DLD1 (cell line): ENCODE results near the gene NKX2-1.
"Not testable (repeated sequence)": the region's sequence is repeated elsewhere in the genome, so short reads cannot be mapped to it uniquely, and the experiment has no call there.

Experiments used
- in situ Hi-C: cut with HindIII; loops from 2 replicates; pipeline ENCODE4 v1.10.0; 2017; ENCODE audit warnings: low sequenced_read_pairs

NKX2-1 gene

DNA sequence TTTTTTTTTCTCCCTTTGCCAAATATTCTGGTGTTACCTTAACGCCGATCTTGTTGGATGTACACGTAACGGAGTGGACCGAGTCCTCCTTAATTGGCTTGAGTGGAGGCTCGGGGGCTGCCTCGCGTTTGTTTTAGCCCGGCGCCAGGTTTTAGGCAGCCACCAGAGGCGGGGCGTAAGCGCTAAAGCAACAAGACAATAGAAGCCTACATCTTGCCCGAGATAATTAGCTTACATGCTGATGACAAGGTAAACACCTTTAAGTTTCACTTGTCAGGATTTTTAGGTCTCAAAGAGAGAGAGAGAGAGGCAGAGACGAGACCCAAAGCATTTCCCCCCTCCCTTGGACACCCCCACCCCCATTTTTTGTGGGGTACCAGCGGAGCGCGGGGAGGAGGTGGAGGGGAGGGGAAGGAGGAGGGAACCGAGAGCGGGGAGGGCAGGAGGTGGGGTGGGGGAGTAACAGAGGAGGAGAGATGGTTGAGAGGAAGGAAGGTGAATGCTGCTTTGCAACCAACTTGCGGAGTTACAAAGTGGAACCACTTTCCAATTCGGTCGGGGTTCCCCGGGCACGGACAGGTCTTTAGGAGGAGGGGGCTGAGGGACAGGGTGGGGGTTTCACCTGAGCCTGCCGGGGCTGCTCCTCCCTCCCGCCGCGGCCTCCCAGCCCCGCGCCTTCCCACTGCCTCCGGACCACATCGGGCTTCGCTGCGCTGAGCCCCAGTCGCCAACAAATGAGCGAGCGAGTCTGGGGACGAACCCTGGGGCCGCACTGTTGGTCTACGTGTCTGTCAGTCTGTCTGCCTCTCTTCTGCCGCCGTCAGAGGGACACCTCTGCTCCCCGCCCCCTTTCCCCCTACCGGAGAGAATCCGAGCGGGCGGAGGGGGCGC lies at the start of gene NKX2-1:
Gene NKX2-1 (minus strand): TSS at position 802 of the 891 bp plus-strand sequence. CDS start 103 bp downstream, at position 699.
- in situ Hi-C loops = no loop called here

GRCh38 chr14:36556811-36557433 lies 36.9 kb upstream of the NKX2-1 start:
- in situ Hi-C loops = no loop called here

DNA sequence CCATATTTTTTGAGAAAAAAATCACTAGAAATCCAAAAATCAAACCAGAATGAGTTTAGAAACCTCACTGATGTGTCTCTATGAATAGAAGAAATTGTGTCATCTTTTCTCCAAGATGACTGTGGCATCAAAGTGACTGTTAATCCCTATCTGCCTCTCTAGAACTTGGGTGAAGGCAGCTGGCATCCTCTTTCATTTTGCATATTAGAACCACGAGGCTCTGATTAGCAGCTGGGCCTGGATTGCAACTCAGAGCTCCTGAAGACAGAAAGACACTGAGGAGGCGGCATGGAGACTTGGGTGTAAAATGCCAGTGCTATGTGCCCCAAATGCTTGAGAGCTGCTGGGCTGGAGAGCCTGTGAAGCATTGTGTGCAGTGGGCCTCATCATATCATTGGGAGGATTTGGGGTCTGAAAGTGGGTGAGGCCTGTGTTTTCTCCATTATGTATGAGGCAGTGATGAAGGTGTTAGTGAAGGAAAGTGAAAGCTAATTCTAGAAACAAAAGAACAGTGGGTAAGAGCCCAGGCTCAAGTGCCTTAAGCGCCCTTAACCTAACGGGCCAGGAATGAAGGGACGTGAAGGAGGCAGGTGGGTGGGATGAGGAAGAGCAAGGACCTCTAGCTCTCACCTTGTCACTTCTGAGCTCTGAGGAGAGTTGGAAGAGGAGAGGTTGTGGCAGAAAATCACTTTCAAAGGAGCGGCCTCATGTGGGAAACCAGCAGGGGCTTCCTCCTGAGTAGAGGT lies 36.1 kb upstream of the NKX2-1 start:
- in situ Hi-C loops = no loop called here

DNA sequence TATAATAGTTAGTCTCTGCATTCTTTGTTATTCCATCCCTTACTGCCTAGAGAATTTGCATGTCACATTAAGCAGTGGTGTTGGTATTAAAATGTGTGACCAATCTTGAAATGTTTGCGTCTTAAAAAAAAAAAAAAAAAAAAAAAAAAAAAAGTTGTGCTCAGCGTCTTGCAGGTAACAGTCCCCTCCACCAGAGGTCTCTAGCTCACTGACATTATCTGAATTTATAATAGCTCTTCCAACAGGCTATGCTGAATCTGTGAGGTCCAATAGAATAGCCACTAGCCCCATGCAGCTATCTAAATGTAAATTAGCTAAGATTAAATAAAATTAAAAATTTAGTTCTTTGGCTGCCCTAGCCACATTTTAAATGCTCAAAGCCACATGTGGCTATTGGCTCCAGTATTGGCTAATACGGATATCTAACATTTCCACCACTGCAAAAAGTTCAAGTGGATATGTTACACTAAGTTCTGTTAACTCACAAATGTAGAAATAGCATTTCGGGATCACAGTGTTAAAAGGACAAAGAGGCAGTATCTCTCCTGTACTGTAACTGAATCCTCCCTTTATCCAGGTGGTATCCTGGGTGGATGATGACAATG lies 33.7 kb upstream of the NKX2-1 start:
- in situ Hi-C loops = no loop called here

DNA sequence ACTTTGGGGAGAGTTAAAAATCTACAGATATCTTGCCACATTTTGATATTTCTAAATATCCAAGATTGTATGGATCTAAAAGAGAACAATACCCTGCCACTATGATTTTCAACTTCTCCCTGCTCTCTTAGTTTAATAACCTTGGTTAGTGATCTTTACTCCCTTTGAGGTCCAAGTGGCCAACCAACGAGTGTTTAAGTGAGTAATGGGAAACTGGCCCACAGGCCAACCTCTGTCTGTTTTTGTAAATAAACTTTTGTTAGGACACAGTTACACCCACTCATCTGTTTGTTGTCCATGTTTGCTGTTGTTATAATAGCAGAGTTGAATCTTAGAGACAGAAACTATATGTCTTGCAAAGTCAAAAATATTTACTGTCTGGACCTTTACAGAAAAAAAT lies 30.9 kb upstream of the NKX2-1 start:
- in situ Hi-C loops = no loop called here

DNA sequence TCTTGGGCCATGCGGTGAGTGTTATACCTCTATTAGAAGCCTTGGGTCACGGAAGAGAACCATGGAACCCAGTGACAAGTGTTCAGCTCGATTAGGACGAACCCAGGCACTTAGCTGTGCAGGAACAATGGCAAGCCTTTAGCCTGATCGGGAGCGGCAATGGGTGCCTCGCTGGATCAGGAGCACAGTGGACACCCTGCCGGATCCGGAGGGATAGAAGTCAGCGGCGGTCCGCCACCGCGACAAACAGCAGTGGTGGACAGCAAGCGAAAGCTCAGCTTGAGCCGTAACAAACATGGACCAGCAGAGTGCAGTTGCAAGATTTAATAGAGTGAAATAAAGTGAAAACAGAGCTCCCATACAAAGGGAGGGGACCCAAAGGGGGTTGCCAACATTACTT lies 24.2 kb upstream of the NKX2-1 start:
- in situ Hi-C loops = not testable (repeated sequence)

GRCh38 chr14:36538051-36538450 lies 18.0 kb upstream of the NKX2-1 start:
- in situ Hi-C loops = no loop called here

- in situ Hi-C loops = no loop called here
Measured at GRCh38 chr14:36529062-36529461, 9.0 kb upstream of the NKX2-1 start.

- in situ Hi-C loops = no loop called here
Measured at GRCh38 chr14:36525746-36526099, 5.7 kb upstream of the NKX2-1 start.

GRCh38 chr14:36524874-36525745 lies 5.1 kb upstream of the NKX2-1 start:
- in situ Hi-C loops = no loop called here

GRCh38 chr14:36524220-36524837 lies 4.3 kb upstream of the NKX2-1 start:
- in situ Hi-C loops = no loop called here

DNA sequence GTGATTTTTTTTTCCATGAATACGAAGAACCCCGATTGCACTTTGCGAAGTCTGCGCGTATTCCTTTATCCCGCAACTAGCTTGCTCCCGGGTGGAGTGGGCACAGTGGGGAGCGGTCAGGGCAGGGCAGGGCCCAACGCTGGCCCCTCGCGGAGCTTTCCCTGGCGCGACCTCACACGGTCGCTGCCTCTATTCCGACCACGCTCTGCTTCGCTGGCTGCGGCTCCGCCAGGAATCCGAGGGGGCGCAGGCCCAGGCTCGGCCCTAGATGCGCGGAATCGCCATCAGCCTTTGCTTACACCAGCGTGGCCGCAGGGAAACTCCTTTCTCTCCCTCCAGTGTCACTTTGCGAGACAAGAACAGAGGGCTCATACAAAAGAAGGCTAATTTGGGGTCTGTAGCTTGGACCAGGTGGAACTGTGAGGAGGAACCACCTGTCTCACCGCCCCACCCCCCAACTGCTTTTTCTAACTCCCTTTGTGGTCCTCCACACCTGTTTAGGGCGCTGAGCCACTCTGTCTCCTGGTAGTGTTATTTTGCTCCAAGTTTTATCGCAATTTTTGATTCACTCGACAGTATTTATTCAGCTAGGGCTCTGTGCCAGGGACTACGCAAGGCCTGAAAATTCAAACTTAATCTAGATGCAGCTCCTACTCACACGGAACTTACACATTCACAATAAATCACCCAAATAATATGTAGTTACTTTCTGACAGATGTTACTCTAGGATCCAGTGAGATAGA lies 3.1 kb upstream of the NKX2-1 start:
- in situ Hi-C loops = no loop called here

- in situ Hi-C loops = no loop called here
Measured at GRCh38 chr14:36522347-36522971, 2.4 kb upstream of the NKX2-1 start.

DNA sequence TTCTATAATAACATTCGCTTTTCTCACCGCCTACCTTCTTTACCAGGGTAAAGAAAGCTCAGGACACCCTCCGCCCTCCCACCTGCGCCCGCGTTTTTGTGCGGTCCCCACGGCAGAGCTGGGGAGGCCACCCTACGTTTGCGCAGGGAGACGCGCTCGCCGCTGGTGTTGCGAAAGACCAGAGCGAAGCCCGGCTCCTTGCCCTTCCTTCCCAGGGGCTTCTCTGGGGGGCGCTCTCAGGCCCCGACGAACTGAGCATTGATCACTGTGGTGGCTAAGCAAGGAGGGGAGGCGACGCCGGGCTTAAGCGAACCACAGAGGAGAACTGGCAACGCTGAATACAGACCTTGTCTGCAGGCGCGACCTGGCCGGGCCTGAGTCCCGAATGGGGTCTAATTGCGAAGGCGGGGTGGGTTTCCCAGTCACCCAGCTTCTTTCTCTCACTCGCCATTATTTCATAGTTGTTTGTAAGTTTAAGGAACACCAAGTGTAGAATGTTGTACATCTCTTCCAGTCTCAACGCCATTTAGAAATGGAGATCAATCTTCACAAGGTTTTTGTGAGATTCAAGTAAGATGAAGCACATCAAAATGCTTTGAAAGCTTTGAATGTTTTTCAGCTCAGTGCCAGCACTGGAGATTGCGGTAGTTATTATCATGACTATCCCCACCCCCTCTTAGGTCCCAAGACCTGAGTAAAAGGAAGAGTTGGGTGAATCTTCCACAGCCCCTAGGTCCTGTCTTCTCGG lies 1.7 kb upstream of the NKX2-1 start:
- in situ Hi-C loops = no loop called here

DNA sequence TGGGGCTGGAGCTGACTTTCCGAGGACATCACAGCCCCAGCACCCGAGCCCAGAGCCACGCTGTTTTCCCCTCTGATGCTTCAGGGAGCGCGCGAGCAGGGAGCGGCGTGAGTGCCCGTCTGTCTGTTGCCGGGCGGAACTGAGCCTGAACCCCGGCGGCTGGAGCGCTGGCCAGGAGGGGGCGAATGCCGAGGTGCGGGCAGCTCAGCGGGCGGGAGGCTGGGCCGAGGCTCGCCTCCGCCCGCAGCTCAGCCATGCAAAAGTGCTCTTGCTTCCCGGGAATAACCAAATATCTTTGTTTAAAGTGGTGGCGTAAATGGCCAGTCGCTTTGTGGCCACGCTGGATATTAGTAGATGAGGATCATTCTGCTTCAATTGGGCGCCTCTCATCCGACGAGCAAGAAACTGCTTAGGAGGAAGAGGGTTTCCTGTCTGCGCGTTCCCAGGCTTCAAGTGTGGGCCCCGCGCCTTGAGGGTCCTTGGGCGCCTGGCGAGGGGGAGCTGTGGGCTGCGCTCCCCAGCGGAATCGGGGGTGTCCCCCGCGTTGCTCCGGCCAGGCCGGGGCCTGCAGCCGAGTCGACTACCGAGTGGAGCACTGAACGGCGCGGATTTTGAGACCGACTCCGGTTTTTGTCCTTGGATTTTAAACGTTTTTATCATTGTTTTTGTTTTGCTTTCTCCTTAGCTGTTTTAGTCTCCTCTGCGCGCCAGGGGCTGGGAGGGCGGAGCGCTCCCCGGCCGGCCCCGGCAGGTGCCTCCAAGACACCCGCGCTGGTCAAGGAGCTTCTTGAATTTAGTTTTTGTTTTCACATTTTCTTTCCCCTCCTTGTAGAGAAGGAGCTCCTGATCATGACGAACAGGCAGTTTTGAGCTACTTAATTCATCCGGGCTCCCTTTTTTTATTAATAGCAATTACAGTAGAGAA lies 831 bp upstream of the NKX2-1 start:
- in situ Hi-C loops = no loop called here

DNA sequence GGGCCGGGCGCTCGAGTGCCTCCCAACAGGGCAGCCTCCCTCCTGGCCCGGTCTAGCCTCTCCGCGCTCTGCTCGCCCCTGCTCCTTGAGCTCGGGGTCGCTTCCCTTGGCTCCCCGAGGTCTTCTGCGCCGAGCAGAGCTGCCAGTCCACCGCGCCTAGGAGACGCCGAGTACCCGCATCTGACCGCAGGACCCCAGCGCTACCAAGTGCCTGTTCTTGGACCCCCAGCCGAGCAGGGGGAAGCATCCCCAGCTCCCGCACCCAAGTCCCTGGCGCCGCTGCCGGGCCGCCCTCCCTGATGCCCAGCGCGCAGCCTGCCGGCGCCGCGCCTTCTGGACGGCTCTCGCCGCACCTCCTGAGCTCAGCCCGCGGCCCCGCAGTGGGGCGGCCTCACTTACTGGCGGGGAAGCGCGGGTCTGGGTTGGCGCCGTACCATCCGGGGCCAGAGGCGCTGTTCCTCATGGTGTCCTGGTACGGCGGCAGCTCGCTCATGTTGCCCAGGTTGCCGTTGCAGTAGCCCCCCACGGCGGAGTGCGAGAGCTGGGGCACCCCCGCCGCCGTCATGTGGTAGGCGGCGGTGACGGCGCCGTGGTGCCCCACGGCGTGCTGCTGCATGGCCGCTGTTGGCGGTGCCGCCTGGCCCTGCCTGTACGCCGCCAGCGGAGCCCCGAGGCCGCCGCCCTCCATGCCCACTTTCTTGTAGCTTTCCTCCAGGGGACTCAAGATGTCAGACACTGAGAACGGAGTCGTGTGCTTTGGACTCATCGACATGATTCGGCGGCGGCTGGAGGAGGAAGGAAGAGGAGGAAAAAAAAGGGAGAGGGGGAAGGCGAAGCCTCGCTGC lies 1.2 kb downstream of the NKX2-1 start:
- in situ Hi-C loops = no loop called here
